ENCODE measurements around the gene LMF2.

Gene LMF2

DNA sequence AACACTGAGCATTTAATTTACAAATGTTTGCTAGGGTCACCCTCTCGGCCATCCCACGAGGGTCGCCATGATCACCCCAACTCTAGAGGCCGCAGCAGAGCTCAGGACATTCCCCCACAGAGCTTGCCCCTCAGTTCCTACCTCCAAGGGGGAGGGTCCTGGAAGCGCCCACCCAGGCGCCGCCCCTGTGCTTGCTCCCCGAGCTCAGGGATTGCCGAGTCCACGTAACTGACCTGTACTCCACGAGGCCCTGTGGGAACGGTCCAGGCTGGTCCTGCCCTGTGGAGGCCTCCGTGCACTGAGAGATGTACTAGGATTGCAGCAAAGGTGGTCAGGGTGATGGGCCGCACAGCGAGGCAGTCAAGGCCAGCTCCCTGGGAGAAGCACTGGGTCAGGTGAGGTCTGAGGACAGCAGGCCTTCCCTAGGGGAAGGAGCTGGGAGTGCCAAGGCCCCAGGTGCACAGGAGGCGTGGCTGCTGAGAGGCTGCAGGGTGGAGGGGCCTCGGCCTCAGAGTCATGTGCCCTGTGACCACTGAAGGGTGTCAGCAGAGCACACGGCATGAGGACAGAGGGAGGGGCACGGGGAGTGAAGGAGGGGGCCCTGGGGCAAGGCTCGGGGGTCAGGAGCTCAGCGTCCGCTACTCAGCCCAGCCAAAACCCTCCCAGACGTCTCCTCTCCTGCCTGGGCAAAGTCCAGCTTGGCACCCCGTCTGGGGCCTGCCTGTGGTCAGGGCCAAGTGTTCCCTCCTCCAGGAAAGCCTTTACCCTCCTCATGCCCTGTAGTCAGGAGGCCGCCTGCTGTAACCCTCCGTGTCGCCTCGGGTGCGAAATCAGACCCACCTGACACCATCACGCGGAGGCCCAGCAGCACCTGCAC is 23.3 kb downstream of the LMF2 start:
- no peak for DNase-seq (ENCODE audit: low spot score)
- no peak for TF ChIP-seq CTCF (IDR thresholded peaks at IDR 0.05; ENCODE audit: extremely low read depth, missing control alignments)

DNA sequence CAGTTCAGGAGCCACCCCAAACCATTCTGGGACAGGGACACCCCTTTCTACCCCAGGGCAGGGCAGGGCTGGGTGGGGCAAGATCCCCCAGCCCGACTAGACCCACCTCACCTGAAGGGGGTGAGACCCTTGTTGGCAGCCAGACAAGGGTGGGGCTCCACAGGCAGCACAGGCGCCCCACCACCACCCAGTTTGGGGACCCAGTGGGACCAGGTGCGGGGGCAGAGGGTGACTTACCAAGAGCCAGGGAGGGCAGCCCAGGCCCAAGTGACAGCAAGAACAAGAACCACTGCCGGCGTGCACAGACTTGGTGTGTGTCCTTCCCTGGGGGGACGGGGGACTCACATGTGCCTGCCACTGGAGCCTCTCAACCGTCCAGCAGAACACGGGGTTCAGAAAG is 23.9 kb downstream of the LMF2 start:
- TF ChIP-seq CTCF (IDR thresholded peaks at IDR 0.05; ENCODE audit: extremely low read depth, missing control alignments): no peak
- no peak for DNase-seq (ENCODE audit: low spot score)

DNA sequence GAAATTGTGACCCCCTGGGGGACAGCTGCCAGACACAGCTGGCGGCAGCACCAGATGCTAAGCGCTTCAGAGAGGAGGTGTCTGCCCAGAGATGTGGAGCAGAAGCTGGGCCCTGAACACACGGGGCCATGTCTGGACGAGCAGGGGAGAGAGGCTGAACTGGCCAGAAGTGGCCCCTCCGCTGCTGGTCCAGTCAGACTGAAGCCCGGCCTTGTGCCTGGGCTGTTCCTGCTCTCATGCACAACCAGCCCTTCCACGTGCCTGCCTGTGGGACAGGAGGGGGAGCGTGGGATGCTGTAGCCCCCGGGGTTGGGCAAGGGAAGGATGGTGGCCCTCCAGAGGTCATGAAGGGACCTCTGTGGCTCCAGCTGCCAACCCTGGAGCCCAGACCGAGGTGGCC is 24.4 kb downstream of the LMF2 start:
- TF ChIP-seq CTCF (IDR thresholded peaks at IDR 0.05; ENCODE audit: extremely low read depth, missing control alignments): no peak
- no peak for DNase-seq (ENCODE audit: low spot score)

GRCh38 chr22:50482107-50483074 is 25.1 kb downstream of the LMF2 start:
- no peak for TF ChIP-seq CTCF (IDR thresholded peaks at IDR 0.05; ENCODE audit: extremely low read depth, missing control alignments)
- DNase-seq (ENCODE audit: low spot score): no peak

DNA sequence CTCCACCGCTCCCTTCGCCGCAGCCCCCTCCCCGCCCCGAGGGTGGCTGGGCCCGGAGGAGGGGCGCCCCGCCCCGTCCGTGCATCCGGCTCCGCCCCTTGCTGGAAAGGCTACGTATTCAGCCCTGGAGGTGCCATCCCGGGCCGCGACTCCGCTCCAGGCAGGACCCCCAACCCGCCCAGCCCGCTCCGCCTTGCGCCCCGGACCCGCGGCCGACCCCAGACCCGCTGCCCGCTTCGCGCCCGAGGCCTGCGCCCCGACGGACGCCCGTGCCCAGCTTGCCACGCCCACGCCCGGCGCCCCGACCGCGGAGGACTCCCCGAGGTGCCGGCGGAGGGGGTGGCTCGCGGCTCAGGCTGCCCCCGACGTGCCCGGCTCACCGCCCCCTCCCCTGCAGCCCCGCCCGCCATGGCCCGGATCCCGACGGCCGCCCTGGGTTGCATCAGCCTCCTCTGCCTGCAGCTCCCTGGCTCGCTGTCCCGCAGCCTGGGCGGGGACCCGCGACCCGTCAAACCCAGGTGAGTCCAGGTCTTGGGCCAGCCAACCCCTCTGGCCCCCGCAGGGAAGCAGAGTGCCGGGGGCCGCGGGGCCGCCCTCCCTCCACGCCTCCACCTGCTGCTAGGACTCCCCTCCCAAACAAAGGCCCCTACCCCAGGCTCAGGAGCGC is 25.9 kb downstream of the LMF2 start, which contains the start of gene ADM2:
ADM2 (plus strand) TSS at position 104 of the 667 bp plus-strand sequence; CDS start at position 409, 305 bp downstream.
- DNase-seq (ENCODE audit: low spot score): peak; percentile 84
- no peak for TF ChIP-seq CTCF (IDR thresholded peaks at IDR 0.05; ENCODE audit: extremely low read depth, missing control alignments)

DNA sequence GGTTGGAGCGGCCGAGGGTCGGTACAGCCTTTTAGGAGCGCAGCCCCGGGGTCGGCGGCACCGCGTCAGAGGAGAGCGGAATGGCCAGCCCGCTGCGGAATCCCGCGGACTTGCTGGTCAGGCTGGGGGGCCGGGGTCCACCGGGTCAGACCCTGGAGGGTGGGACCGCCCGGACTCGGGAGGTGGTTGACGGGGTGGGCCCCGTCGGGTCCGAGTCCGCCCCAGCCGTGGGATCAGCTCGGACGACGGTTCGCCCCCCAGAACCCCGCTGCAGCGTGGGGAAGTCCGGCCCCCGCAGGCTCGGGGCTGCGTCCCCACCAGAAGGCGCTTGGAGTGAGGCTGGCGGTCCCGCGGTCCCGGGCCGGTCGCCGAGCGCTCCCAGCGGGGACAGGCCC is 26.5 kb downstream of the LMF2 start:
- no peak for TF ChIP-seq CTCF (IDR thresholded peaks at IDR 0.05; ENCODE audit: extremely low read depth, missing control alignments)
- no peak for DNase-seq (ENCODE audit: low spot score)
